Coronary artery (tissue), 2 donors: ENCODE data around the gene PSEN1.

Experiments used
- DNase-seq: peaks from one replicate; pipeline ENCODE4 v3.0.0-alpha.2; 2017; ENCODE audit warnings: low spot score
- H3K27ac ChIP-seq, 2 donors: fragments of 200-600 bp; sonication (generic); one replicate each; pipeline ENCODE4 v1.5.1; 2016 to 2019
- H3K4me3 ChIP-seq: fragments of 200-600 bp; sonication (generic); 2 replicates; pipeline ENCODE4 v1.5.1; 2016; ENCODE audit warnings: mild to moderate bottlenecking, moderate library complexity
- TF ChIP-seq, protein P1 (sequence below): fragments of 200-600 bp; sonication (generic); IDR thresholded peaks from one replicate; pipeline ENCODE4 v1.5.1; 2019; ENCODE audit warnings: antibody characterized with exemption

The PSEN1 gene

DNA sequence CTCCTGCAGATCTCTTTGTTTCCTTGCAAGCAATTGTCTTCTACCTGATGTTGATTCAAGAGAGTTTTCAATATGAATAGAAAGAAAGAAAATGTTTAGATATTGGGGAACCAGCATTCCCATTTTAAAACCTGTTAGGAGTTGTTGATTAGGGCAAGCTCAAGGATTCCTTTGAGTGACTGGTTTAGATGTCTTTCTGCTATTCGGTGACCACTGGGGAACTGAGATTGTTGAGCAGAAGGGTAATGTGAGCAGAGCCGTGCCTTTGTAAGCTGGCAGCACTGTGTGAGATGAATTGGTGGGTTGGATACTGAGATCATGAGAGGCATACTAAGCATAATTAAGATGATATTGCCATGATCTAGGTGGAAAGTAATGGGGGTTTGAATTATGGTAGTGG lies 61.9 kb downstream of the PSEN1 start:
- DNase-seq: no peak
- TF ChIP-seq, protein P1, sequence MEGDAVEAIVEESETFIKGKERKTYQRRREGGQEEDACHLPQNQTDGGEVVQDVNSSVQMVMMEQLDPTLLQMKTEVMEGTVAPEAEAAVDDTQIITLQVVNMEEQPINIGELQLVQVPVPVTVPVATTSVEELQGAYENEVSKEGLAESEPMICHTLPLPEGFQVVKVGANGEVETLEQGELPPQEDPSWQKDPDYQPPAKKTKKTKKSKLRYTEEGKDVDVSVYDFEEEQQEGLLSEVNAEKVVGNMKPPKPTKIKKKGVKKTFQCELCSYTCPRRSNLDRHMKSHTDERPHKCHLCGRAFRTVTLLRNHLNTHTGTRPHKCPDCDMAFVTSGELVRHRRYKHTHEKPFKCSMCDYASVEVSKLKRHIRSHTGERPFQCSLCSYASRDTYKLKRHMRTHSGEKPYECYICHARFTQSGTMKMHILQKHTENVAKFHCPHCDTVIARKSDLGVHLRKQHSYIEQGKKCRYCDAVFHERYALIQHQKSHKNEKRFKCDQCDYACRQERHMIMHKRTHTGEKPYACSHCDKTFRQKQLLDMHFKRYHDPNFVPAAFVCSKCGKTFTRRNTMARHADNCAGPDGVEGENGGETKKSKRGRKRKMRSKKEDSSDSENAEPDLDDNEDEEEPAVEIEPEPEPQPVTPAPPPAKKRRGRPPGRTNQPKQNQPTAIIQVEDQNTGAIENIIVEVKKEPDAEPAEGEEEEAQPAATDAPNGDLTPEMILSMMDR: no peak
- no peak overlapping the region for H3K27ac ChIP-seq
- no peak overlapping the region for H3K4me3 ChIP-seq

DNA sequence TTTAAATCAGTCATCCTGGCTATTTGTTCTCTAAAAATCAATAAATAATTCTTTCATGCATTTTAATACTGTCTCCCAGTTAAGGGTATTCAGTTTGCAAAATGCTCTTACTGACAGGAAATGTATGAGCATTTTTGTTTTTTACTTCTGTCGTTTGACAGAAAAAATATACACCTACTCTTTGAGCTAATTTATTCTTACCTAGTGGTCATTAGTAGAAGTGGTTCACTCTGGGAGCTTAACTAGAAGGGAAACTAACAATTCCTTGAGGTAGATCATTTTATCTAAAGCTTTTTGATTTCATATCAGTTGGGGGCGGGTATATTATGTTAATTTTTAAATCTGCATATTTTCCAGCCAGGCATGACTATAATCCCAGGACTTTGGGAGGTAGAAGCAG lies 67.2 kb downstream of the PSEN1 start:
- no peak overlapping the region for H3K27ac ChIP-seq
- TF ChIP-seq, protein P1: no peak
- DNase-seq: no peak
- no peak overlapping the region for H3K4me3 ChIP-seq

DNA sequence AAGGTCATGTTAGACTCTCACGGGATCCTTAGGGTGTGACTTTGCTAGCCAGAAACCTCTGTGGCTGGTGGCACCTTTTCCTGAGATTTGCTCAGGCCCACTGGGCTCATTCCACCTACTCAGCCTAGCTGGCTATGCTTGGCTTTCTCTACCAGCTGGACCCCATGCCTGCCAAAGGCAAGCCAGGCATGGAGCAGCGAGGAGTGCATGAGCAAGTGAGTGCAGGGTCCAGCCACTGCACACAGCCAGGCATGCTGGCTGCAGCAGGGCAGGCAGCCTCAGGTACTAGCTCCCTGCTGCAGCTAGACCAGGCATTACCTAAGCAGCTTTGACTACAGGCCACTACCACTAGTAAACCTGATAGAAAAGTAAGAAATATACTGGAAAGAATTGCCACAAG lies 71.3 kb downstream of the PSEN1 start:
- Histone ChIP-seq H3K27ac (no peak overlapping the region), H3K4me3 (no peak overlapping the region)
- TF ChIP-seq, protein P1: no peak
- DNase-seq: no peak

DNA sequence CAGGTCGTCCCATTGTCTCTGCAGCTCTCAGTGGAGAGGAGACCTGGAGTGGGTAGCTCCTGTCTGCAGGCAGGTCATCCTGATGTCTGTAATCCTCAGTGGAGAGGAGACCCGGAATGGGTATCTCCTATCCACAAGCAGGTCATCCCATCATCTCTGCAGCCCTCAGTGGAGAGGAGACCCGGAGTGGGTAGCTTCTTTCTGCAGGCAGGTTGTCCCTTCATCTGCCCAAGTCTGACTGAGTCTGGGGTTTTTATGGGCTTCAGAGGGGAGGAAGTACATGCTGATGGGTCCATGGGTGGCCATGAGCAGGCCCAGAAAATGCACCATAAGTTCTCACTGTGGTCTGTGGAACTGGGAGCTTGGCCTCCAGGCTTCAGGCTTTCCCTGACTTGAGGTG lies 72.1 kb downstream of the PSEN1 start:
- DNase-seq: no peak
- Histone ChIP-seq H3K4me3 (no peak overlapping the region), H3K27ac (no peak overlapping the region)
- TF ChIP-seq, protein P1: no peak

DNA sequence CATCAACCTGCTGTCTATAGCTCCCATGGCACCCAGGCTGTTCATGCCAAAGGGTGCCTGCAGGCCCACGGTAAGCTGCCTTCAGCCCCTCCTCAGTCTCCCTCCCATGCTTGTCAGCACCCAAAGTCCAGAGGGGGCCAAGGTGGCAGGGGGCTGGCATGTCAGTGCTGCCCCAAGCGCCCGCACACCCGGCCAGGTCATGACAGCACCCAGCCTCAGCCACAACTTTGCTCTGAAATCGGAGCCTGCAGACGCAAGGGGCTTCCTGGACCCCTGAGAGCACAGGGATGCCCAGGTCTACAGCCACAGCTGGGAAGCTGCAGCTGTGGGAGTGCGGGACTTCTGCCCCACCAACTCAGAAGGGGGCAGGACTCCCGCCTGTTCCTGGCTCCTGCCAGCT lies 72.5 kb downstream of the PSEN1 start:
- Histone ChIP-seq H3K4me3 (no peak overlapping the region), H3K27ac (no peak overlapping the region)
- TF ChIP-seq, protein P1: no peak
- DNase-seq: no peak

DNA sequence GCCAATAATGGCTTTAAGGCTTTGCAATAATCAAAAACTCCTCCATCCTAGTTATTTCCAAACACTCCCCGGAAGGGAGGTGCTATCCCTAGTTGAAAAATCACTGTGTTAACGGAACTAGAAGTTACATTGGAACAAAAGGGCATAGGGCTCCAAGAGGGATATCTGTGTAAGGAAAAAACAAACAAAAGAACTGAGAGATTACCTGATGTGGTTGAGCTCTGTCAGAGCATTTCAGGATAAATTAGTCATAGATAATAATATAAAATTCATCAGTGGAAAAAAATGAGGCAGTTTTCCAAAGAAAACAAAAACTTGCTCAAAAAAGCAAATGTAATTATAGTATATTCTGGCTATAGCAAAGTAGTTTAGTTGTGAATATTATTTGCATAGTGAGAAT lies 73.6 kb downstream of the PSEN1 start:
- H3K4me3 ChIP-seq: no peak overlapping the region
- DNase-seq: no peak
- H3K27ac ChIP-seq: no peak overlapping the region
- TF ChIP-seq, protein P1: no peak

DNA sequence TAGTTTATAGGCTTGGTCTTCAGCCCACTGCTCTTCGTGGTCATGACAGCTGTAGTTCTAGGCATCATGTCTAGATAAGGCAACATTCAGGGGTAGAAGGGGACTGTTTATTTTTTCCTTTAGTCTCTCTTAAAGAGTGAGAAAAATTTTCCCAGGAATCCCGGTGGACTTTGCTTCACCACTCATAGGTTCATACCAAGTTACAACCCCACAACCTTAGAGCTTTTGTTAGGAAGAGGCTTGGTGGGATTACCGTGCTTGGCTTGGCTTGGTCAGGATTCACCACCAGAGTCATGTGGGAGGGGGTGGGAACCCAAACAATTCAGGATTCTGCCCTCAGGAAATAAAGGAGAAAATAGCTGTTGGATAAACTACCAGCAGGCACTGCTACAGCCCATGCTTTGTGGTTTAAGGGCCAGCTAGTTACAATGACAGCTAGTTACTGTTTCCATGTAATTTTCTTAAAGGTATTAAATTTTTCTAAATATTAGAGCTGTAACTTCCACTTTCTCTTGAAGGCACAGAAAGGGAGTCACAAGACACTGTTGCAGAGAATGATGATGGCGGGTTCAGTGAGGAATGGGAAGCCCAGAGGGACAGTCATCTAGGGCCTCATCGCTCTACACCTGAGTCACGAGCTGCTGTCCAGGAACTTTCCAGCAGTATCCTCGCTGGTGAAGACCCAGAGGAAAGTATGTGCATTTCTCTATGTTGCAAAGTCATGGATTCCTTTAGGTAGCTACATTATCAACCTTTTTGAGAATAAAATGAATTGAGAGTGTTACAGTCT lies 75.1 kb downstream of the PSEN1 start:
- no peak overlapping the region for H3K27ac ChIP-seq
- DNase-seq: no peak
- TF ChIP-seq, protein P1: no peak

More for the DNA sequence above, 75.1 kb downstream of the PSEN1 start:
- H3K4me3 ChIP-seq: no peak overlapping the region
